Cerebellar cortex (tissue), 1 donor: ENCODE measurements around the gene CABP4.
A peak's percentile ranks its signal among the peaks of the same experiment; 100 is the strongest.

Source experiments
- DNase-seq: peaks from one replicate; pipeline ENCODE4 v3.0.0-alpha.2; 2015; ENCODE audit warnings: low spot score

CABP4 gene

DNA sequence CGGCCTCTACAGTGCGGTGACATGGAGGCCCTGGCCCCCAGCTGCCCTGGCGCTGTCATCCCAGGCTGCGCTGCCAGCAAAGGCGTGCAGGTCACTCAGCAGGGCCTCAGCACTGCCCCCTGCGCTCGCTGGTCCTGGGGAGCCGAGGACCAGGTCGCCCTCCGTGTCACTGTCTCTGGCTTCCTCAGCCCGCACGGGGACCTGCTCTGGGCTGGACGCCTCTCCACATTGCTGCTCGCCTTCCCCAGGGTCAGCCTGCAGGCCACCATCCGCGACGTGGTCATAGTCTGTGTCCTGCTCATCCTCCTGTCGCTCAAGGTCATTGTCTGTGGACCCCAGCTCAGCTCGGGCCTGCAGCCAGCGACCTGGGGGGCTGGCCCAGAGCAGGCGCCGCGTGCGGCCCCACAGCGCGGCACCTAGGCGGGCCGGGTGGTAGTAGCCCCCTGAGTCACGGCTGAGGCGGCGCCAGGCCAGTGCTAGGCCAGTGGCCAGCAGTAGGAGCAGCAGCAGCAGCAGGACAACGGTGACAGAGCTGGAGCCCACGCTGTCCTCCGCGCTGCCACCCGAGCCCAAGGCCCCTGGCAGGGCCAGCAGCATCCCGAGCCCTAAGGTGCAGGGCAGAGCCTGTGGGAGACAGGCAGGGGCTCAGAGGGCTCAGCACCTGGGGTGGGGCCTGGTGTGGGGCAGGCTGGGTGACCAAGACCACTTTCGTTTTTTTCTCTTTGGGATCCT, 19.3 kb upstream of the CABP4 start:
- no peak for DNase-seq

- DNase-seq, result no peak
Measured at GRCh38 chr11:67436459-67437081, 18.6 kb upstream of the CABP4 start.

GRCh38 chr11:67437082-67437808, 17.9 kb upstream of the CABP4 start, which contains the start of gene PTPRCAP:
Gene PTPRCAP (minus strand): TSS chr11:67437682. CDS start chr11:67437619, 63 bp downstream.
- no peak for DNase-seq

DNA sequence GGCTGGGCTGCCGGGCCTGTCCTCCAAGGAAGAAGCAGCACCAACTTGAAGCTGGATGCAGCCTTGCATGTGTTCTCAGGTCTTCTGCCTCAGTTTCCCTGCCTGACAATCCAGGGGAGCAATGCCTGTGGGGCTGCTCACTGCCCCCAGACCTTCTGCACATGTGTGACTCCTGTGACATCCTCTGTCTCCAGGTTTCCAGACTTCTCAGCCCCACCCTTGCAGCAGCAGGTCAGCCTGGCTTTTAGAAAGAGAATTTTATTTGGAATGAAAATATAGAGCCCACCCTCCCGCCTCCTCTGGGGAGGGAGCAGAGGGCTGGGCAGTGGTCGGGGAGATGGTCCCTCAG, 17.4 kb upstream of the CABP4 start:
- DNase-seq, result no peak

GRCh38 chr11:67438158-67438902, 16.8 kb upstream of the CABP4 start:
- DNase-seq, result no peak

DNA sequence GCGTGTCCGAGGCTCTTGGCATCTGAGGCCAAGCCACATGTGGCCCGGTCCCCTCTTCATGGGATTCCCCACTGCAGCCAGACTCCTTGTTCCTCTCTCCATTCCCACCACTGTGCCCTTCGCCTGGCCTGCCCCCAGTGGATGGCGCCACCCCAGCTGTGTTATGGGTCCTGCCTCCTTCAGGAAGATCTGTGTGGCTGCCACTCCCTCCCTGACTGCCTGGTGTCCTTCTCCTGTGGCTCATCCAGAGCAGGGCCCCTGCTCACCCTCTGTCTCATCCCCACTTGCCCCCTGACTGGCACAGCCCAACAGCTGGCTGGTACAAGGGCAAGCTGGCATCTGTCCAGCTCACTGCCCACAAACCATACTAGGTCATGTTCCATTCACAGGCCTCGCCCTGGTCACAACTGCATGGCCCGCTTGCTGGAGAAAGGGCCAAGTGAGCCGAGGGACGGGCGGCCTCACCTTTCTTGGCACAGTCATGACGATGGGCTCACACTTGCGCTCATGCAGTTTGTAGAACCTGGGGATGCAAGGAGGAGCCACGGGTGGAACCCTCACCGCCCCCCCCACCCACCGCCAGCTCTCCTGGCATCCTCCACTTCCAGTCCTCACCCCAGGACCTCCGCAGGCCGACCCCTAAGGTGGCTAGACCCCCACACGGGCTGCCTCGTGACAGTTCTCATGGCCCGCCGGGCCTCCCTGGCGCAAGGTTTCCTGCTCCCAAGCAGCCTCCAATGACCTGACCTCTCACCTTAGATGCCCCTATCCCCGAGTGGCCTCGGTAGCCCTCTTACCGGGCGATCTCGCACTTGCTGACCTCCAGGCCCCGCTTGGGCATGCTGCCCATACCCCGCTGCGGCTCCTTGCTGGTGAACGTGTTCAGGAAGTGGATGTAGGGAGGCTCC, 15.6 kb upstream of the CABP4 start:
- peak; percentile 47 for DNase-seq

GRCh38 chr11:67440229-67441097, 14.7 kb upstream of the CABP4 start:
- DNase-seq, result no peak

- DNase-seq, result no peak
Measured at GRCh38 chr11:67441098-67441563, 14.0 kb upstream of the CABP4 start.

DNA sequence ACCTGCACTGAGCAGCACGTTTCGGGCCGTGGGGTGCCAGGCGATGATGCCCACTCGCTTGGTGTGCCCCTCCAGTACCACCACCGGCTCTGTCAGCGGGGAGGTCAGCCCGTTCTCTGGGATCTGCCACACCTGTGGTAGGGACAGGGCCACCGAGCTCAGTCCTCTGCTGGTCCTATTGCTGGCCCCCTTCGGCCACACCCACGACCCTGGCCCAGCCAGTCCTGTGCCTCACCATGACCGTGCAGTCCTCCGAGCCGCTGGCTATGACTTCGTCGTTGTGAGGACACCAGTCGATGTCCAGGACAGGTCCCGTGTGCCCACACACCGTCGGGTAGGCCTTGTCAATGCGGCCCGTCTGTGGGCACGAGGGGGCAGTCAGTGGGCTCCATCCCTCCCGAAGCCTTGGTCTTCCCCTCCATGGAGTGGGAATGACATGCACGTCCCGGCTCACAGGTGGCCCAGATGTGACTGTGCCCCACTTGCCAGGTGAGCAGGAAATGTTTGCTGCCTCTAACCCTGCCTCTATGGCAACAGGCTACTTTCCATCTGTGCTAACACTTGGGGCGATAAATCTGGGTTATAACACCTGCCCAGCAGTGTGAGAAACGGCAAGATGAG, 13.3 kb upstream of the CABP4 start:
- no peak for DNase-seq

GRCh38 chr11:67442504-67443404, 12.4 kb upstream of the CABP4 start:
- DNase-seq, result no peak

GRCh38 chr11:67445515-67445914, 9.6 kb upstream of the CABP4 start:
- no peak for DNase-seq

GRCh38 chr11:67448220-67448609, 6.9 kb upstream of the CABP4 start:
- DNase-seq, result no peak

DNA sequence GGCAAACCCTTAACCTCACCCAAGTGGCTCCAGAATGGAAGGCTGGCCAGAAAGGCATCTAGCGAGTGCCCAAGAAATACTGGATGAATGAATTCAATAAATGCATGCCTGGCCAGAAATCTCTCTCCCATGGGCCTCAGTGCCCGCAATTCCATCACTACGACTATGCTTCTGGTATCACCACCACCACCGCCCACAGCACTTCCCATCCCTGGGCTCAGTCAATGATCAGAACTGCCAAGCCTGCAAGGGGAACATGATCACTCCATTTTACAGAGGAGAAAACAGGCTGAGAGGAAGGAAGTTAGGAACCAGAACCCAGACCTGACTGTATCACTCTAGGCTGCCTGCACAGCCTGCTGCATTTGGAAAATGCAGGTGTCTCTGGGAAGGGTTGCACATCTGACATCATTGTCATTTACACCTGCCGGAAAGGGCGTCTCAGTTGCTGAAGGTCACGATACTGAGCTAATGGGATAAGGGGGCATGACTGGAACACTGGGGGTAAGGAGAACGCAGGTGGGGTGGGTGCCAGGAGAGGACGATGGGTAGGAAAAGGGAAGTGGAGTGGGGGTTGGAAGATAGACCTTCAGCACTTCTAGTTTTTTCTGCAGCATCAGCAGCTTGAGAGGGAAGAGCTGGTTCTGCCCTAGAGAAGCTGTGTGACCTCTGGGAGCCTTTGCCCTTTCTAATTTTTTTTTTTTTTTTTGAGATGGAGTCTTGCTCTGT, 5.9 kb upstream of the CABP4 start:
- DNase-seq, result no peak

DNA sequence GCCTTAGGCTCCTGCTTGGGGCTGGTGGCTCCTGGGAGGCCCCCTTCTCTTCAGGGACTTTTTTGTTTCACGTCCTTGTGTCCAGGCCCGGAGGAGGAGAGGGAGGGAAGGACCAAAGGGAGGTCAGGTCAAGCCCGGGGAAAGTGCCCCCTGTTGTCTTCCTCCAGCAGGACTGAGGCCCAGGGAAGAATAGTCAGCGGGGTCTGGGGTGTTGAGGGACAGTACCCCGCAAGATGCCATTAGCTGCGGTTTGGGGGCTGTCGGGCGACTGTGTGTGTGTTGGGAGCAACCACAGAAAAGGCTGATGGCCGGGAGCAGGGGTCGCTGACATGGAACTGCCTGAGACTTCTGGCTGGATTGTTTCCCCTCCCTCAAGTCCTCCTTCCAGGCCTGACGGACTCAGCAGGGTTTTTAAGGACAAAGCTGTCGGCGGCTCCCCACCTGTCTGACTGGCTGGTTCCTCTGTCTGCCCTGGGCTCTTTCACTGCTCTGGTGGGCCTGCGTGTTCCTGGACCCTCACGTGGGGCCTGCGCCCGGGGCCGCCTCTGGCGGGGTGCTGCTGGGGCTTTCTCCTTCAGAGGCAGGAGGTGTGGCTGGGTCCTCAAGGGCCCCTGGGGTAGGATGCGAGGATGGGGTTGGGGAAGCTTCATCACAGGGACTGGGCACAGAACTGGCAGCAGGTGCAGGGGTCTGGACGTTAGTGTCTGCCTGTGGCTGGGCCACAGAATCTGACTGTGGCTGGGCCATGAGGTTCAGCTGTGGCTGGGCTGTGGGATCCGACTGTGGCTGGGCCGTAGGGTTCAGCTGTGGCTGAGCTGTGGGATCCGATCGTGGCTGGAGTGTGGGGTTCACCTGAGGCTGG, 4.1 kb upstream of the CABP4 start:
- no peak for DNase-seq

DNA sequence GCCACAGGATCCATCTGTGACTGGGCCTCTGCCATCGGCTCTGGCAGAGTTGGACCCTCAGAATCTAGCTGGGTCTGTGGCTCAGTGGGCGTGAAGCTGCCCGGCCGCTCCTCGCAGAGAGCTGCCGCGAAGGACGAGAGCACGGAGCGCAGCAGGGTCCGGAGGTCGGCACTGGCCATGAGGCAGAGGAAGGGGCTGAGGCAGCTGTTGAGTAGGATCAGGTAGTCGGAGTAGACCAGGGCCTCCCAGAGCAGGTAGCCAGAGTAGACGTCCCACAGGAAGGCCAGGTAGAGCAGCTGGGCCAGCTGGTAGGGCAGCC, 3.5 kb upstream of the CABP4 start:
- DNase-seq, result no peak

DNA sequence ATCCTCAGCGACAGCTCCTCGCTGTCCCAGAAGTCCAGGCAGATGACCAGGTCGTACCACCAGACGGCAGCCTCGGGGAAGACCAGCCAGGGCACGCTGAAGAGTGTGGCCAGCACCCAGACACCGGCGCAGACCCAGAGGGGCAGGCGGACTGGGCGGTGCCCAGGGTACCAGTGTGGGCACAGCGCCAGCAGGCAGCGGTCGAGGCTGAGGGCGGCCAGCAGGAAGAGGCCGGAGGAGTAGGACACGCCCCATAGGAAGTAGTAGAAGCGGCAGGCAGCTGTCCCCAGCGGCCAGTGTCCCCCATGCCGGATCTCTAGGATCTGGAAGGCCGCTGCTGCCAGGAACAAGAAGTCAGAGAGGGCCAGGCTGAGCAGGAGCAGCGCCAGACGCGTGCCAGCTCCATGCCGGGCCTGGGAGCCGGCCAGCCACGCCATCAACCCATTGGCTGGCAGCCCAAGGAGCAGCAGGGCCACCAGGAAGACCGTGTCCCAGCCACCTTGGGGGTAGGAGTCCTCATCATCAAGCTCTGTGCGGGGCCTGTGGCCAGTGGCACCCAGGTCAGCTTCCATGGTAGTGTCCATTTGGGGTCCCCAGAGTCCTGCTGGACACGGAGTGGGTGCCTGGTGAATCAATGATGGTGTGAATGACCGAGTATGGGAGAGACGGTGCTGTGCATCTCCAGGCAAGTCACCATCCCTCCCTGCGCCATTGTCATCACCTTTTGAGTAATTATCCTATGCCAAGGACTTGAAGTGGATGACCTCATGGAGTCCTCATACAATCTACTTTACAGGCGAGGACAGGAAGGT, 2.8 kb upstream of the CABP4 start, which contains the start of gene GPR152:
Gene GPR152, minus strand, starts transcription at position 589 of the 812 bp plus-strand sequence. Its CDS starts 5 bp downstream, at position 584.
- peak; percentile 32 for DNase-seq
